ENCODE data around the gene ACSF3. TPM values are rescaled to one million over a fixed set of nuclear protein-coding genes. Genes with fewer than 3 reads are reported as not detected.

ACSF3 gene
- total RNA-seq, 1 experiment from 2014 or later, result 36.5 TPM

DNA sequence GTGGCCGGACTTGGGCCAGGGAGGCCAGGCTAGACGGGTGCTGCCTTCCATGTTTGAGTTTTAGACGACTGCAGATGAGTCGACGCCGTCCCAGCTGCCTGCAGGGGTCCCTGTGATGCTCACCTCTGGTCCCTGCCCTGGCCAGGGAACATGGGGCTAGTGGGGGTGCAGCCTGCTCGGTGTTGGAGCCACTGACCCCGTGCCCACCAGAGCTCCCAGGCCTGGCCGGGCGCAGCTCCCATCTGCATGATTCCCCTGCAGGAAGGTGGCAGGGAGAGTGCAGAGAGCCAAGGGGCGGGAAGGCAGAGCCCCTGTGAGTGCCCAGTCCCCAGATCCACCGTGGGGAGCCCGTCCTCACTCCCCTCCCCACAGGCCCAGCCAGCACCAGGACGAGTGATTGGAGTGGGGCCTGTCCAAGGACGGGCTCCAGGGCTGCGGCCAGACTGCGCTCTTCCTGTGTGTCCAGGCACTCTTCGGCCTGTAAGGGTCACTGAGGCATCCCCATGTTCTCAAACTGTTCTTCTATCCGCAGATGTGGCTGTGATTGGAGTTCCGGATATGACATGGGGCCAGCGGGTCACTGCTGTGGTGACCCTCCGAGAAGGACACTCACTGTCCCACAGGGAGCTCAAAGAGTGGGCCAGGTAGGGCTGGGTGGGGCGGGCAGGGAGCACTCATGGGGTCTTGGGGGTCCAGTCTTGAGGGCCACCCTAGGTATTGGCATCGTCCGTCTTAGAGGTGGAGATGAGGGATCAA, 51.9 kb downstream of the ACSF3 start:
- no peak for DNase-seq (ENCODE audit: low read depth)
- in situ Hi-C loops (cut with HindIII; ENCODE audit: low pct_unique_long_range_greater_than_20kb, low sequenced_read_pairs), result no loop called here

DNA sequence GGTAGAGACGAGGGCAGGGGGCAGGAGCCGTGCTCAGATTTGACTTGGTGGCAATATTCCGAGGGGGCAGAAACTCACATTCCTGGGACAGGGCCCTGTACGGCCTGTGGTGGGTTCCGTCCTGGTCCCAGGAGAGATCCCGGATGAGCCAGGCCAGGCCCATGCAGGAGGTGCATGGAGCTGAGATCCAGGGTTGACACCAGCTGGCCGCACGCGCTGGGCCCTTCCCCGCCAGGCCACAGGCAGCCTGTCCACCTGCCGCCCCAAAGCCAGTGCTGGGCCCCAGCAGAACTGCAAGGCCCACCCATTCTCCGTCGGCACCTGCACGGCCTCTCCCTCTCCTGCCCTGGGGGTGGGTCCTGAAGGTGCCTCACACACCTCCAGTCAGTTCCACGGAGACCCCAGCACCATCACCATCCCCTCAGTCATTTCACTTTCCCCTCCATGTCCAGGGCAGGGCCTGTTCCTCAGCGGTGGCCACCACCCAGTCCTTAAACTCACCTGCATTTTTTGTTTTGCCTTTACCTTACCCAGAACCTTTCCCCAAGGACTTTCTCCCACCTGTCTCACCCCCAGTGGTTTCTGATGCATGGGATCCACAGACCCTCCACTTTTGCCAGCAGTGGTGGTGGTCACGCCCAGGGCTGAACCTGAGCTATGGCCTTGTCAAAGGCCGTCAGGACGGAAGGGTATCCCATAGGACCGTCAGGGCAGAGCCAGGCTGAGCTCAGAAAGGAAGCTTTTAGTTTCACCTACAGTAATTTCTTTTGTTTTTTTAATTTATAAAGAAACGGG, 52.8 kb downstream of the ACSF3 start:
- in situ Hi-C loops (cut with HindIII; ENCODE audit: low pct_unique_long_range_greater_than_20kb, low sequenced_read_pairs), result no loop called here
- DNase-seq (ENCODE audit: low read depth), result no peak

DNA sequence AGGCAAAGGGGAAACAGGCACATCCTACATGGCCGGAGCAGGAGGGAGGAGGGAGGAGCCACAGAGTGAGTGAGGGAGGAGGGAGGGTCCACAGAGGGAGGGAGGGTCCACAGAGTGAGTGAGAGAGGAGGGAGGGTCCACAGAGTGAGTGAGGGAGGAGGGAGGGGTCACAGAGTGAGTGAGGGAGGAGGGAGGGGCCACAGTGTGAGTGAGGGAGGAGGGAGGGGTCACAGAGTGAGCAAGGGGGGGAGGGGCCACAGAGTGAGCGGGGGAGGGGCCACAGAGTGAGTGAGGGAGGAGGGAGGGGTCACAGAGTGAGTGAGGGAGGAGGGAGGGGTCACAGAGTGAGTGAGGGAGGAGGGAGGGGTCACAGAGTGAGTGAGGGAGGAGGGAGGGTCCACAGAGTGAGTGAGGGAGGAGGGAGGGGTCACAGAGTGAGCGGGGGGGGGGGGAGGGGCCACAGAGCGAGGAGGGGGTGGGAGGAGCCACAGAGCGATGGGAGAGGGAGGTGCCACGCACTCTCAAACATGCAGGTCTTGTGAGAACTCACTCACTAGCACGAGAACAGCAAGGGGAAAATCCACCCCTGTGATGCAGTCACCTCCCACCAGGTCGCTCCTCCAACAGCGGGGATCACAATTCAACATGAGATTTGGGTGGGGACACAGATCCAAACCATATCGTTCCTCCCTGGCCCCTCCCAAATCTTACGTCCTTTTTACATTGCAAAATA, 53.6 kb downstream of the ACSF3 start:
- no peak for DNase-seq (ENCODE audit: low read depth)
- in situ Hi-C loops (cut with HindIII; ENCODE audit: low pct_unique_long_range_greater_than_20kb, low sequenced_read_pairs), result no loop called here

DNA sequence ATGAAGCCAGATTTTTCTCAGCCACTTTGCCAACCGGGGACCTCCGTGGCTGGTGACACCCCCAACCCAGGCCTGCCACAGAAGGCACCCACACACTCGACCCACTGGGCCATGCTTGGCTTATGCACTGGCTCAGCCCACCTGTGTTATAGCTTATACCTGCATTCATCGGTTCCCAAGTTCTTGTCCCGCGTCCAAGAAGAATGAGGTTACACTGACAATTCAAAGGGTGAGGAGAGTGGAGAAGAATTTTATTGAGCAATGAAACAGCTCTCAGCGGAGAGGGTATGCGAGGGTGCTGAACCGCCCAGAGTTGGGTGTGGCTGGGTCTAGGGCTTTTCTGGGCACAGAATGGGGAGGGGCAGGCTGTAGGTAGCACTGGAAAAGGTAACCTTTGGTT, 55.7 kb downstream of the ACSF3 start:
- in situ Hi-C loops (cut with HindIII; ENCODE audit: low pct_unique_long_range_greater_than_20kb, low sequenced_read_pairs), result no loop called here
- DNase-seq (ENCODE audit: low read depth), result no peak

DNA sequence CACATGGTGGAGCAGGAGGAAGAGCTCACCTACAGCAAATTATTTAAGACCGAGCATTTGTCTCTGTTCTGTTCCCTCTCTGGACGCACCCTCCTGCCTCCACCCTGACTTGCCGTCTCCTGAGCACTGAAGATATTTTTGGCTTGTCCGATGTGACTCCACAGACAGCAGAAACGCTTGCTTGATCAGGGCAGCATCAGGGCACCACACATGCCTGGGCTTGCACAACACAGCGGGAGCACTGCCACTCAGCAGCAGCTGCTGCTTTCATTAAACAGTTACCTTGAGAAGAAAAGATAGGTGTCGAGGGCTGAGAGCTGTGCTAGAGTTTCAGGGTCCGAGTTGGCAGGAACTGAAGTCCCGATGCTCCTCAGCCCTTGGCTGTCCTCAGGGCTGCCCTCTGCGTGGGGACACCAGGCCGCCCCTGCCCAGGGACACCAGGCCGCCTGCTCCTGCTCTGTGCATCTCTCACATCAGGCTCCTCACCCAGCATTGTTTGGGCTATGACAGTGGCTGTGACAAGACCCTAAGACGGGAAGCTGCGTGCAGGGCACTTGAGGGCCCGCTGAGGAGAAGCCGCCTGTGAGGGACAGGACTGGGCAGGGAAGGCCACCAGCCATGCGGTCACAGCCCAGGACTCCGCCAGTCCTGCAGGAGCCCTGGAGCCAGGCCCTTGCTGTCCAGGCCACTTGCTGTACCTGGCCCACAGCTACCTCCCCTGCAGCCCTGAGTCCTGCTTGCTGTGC, 56.6 kb downstream of the ACSF3 start:
- in situ Hi-C loops (cut with HindIII; ENCODE audit: low pct_unique_long_range_greater_than_20kb, low sequenced_read_pairs), result no loop called here
- no peak for DNase-seq (ENCODE audit: low read depth)

DNA sequence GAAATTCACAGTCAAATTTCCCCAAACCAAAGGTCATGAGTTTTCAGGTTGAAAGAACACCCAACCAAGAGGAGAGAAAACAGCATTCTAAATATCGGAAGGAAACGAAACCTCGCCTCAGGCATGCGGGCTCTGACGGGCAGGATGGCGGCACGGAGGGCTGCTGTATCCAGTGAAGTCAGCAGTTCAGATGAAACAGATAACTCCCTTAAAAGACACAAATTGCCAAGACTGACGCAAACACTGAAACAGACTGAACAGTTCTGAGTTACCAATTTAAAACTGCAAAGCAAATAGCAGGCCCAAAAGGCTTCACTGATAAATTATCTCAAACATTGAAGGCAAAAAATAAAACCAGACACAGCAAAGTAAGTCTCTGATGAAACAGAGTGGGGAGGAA, 57.3 kb downstream of the ACSF3 start:
- in situ Hi-C loops (cut with HindIII; ENCODE audit: low pct_unique_long_range_greater_than_20kb, low sequenced_read_pairs), result no loop called here
- no peak for DNase-seq (ENCODE audit: low read depth)

DNA sequence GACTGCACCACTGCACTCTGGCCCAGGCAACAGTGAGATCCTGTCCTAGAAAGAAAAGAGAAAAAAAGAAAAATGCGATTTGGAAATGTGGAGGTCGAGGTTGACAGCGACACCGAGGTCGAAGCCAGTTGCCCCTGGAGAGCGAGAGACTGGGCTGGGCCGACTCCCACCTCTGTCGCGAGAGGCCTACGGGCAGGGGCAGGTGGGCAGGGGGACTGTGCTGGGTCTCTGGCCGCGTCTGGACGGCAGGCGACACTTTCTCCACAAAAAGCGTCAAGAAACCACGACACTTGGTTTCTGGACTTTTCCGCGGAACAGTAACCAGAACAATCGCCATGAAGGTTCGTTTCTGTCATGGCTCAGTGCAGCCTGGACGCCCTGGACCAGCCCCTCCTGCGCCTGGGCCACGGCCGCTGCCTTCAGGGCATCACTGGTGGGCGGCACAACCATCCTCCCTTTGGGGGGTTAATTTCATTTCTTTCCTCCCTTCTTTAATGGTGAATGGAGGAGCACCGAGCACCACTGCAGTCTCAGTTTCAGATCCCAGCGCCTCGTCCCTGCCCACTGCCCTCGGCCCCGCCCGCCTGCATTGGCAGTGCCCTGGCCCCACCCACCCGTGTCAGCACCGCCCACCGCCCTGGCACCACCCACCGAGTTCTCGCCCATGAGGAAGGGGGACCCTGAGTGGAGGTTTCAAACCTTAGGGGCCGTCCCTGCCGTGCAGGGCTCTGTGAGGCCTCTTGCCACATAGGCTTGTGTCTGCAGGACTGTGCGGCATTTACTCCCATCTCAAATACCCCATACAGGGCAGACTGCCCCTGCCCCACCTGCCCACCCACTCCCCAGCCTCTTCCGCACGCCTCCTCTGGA, 59.4 kb downstream of the ACSF3 start:
- in situ Hi-C loops (cut with HindIII; ENCODE audit: low pct_unique_long_range_greater_than_20kb, low sequenced_read_pairs), result no loop called here
- no peak for DNase-seq (ENCODE audit: low read depth)

DNA sequence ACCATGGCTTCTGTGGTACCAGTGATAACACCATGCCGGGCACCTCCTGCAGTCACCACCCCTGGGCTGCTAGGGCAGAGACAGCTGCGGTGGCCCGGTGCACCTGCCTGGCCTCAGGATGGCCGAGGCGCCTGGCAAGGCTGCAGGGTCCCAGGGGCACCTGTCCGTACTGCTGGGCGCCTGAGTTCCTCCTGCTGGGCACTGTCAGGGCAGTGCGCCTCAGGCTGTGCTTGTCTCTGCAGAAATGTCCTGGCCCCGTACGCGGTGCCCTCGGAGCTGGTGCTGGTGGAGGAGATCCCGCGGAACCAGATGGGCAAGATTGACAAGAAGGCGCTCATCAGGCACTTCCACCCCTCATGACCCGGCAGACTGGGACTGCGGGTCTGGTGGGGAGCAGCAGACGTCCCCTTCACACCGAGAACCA, 60.2 kb downstream of the ACSF3 start:
- in situ Hi-C loops (cut with HindIII; ENCODE audit: low pct_unique_long_range_greater_than_20kb, low sequenced_read_pairs), result no loop called here
- DNase-seq (ENCODE audit: low read depth), result no peak

DNA sequence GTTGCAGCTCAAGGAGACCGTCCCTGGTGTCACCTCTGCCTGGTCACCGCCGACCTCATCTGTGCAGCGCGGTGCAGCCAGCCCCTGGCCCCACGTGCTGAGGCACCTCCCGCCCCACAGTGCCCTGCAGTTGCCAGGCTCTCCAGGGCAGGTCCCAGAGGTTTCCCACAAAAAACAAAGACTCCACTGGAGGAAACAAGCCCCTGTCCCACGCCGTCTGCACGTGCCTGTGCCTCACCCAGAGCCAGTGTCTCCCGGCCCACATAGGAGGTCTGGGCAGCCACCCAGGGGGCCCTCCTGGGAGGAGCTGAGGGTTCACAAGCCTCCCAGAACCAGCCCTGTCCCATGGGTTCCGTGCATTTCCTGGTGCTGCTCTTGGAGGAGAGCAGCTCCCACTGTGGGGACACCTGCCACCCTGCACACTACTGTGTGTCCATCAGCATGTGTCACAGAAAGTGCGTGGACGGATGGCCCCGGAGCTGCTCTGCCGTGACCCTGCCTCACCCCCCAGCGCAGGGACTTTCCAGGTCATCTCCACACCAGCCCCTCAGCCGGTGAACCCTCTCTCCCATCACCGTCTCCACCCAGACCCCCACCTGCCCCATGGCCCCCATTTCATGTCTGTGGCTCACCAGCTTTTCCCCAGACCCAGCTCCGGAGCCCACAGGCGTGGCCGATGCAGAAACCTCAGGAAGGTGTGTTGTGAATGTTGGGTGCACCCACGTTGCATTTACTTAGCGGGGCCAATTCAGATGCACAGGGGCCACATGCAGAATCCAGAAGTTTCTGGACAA, 60.9 kb downstream of the ACSF3 start:
- in situ Hi-C loops (cut with HindIII; ENCODE audit: low pct_unique_long_range_greater_than_20kb, low sequenced_read_pairs), result no loop called here
- DNase-seq (ENCODE audit: low read depth), result no peak

DNA sequence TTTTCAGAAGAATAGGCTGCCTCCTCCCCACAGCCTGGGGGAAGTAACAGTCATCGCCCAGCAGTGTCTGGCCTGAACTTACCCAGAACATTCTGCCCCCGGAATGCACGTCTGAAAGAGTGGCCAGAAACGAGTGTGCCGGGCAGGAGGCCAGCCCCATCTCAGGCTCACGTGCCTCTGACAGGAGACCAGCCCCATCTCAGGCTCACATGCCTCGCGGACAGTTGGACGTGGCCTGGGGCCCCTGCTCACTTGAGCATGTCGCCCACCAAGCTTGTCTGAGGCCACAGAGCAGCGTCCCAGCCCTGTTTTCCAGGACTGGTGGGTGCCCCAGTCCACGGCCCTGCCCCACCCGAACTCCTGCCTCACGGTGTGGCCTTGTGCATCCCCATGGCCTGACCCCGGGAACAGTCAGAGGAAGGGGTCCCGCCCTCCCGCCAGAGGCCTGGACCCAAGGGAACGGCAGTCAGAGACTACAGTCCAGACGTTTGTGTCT, 61.6 kb downstream of the ACSF3 start:
- in situ Hi-C loops (cut with HindIII; ENCODE audit: low pct_unique_long_range_greater_than_20kb, low sequenced_read_pairs), result no loop called here
- no peak for DNase-seq (ENCODE audit: low read depth)

DNA sequence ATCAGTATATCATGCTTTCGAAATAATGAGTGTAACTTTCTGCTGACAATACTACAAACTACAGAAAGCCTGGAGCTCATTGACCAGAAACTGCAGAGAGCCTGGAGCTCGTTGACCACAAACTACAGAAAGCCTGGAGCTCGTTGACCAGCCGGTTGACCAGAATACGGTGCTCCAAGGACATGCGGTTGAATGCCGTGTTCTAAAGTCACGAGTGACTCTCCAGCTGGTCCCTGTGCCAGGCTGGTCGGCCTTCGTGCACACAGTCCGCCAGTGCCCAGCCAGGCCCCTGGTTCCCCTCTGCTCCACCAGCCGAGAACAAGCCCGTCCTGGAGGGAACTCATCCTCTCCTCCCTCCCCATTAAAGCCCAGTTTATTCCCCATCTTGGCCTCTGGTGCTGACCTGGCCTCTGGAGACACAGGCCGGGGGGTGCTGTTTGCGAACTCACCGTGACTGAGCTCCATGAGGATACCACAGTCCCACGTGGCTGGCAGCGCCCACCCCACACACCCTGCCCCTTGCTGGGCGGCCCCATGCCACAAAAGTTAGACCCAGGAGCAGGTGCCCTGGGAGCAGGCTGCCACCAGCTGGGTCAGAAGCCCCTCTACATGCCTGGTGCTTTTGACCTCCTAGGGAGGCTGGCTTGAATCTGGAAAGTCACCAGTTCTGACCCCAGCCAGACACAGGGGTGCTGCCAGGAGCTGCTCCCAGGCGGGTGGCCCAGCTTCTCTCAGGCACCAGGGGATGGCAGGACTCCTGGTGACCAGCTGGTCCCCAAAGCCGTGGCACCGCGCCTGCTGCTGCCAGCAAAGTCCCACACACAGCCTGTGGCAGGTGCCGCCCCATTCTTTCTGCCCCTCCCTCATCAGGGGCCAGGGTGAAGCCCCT, 62.4 kb downstream of the ACSF3 start:
- DNase-seq (ENCODE audit: low read depth), result no peak
- in situ Hi-C loops (cut with HindIII; ENCODE audit: low pct_unique_long_range_greater_than_20kb, low sequenced_read_pairs), result no loop called here

DNA sequence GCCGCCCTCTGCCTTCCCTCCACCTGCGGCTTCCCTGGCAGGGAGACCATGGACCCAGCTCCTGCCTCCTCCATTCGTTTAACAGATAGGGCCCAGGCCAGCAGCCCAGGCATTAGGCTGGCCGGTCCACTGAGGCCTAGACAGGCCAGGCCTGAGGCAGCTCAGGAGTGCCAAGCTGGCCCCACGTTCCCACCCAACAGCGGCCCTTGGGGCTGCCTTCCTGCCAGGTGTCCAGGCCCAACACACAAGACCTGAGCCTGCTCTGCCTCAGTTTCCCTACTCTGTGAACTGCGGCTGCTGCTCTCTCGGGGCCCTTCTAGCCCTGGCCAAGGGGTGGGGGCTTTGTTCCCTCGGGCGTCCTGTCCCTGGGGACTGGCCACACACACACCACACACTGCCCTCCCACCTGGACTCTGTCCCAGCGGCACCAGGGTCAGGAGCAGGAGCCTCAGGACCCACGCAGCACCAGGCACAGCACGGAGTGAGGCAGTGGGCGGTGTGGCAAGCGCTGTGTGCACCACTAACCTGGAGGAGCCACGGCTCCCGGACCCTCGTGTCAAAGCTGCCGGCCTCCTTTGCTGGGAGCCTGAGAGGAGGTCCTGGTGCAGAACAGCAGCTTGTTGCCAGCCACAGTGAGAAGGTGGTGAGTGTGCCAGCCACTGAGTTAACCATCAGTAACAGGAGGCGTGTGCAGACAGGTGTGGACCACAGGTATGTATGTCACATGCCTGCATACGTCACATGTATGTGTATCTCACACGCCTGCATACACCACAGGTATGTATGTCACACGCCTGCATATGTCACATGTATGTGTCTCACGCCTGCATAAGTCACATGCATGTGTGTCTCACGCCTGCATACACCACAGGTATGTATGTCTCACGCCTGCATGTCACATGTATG, 63.3 kb downstream of the ACSF3 start:
- in situ Hi-C loops (cut with HindIII; ENCODE audit: low pct_unique_long_range_greater_than_20kb, low sequenced_read_pairs), result no loop called here
- no peak for DNase-seq (ENCODE audit: low read depth)

DNA sequence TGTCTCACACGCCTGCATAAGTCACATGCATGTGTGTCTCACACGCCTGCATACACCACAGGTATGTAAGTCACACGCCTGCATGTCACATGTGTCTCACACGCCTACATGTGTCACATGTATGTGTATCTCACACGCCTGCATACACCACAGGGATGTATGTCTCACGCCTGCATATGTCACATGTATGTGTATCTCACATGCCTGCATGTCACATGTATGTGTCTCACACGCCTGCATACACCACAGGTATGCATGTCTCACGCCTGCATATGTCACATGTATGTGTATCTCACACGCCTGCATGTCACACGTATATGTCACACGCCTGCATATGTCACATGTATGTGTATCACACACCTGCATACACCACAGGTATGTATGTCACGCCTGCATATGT, 64.1 kb downstream of the ACSF3 start:
- no peak for DNase-seq (ENCODE audit: low read depth)
- in situ Hi-C loops (cut with HindIII; ENCODE audit: low pct_unique_long_range_greater_than_20kb, low sequenced_read_pairs), result no loop called here

DNA sequence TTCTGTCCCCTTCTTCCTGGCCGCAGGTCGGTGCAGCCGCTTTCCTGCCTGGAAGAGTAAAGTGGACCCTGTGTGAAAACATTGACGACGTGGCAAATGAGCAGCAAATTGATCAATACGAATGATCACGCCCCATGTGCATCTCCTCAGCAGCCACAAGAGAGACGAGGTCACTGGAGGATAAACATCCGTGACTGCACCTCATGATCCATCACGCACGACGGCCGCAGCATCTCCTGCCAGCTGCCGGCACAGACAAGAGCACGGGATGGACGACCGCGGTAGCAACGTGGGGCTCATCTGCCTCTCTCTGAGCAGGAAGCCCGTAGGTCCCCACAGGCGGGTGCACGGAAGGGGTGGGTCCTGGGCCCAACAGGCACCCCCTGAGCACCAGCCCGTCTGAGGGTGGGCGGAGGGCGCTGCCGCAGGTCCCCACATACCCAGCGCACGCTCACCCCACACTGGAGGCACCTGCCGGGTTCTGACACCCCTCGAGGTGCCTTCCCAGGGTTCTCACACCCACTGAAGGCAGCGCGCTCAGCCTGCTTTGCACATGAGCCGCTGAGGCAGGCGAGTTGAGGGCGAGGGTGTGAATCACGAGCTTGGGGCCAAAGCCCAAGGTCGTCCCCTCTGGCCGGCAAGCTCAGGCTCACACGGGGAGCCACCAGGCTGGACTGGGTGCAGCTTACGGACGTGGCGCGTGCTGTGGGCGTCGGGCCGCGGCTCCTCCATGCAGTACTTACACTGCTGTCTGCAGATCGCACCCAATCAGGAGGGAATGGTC, 65.6 kb downstream of the ACSF3 start:
- DNase-seq (ENCODE audit: low read depth), result no peak
- in situ Hi-C loops (cut with HindIII; ENCODE audit: low pct_unique_long_range_greater_than_20kb, low sequenced_read_pairs), result no loop called here
